Vagina (tissue), 2 donors: ENCODE data around the gene PHLPP1.

ENCODE experiments used
- CTCF ChIP-seq, 3 experiments: fragments of 450-650 bp in 2 of 3; fragments of 200-600 bp in 1 of 3; sonication (generic) in 1 of 3; IDR thresholded peaks; one replicate each; pipeline ENCODE4 v1.5.1; 2017 to 2019; ENCODE audit warnings: antibody characterized with exemption in 3 of 3, mild to moderate bottlenecking in 2 of 3, moderate library complexity in 2 of 3
- POLR2A ChIP-seq, 2 donors: fragments of 450-650 bp; IDR thresholded peaks; one replicate each; pipeline ENCODE4 v1.6.1; 2017; ENCODE audit warnings: antibody characterized with exemption in 2 of 2, mild to moderate bottlenecking in 2 of 2, moderate library complexity in 2 of 2

GRCh38 chr18:62832282-62832681, 116.9 kb downstream of the PHLPP1 start:
- no peak for TF ChIP-seq CTCF (IDR thresholded peaks at IDR 0.05)
- TF ChIP-seq POLR2A (IDR thresholded peaks at IDR 0.05) = no peak
